SIG-M5 (cell line): ENCODE data around the gene IGDCC3.

Source experiments
- DNase-seq: peaks from one replicate; lab custom pipeline; 2025; lab: John Stamatoyannopoulos, UW

Gene IGDCC3

DNA sequence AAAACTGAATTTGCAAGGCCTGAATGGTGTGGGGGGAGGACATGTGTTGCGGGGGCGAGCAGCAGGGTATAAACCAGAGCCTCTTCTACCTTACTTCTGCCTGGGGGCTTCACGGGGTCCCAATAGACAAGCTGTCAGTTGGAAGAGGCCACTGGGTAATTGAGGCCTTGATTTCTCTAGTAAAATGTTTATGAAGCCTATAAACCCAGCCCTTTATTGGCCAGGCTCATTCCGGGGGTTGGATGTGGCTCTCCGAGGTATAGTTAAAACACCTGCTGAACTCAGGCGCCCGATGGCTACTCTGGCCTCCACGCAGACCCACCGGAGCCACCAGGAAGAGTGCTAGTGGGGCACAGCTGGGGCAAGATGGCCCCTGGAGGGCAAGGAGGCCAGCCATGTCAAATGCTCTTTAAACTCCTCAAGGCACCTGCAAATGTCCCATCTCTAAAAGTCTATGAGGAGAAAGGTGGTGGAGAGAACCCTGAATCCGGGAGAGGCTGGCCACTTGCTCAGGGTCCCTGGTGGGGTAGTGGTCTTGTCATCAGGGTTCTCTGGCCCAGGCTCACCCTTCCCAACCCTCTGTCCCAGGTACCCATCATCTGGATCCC lies 34.3 kb downstream of the IGDCC3 start:
- DNase-seq = no peak

GRCh38 chr15:65342493-65342892 lies 35.3 kb downstream of the IGDCC3 start:
- DNase-seq = no peak

- no peak for DNase-seq
Observed at GRCh38 chr15:65339920-65340319, 37.9 kb downstream of the IGDCC3 start.

DNA sequence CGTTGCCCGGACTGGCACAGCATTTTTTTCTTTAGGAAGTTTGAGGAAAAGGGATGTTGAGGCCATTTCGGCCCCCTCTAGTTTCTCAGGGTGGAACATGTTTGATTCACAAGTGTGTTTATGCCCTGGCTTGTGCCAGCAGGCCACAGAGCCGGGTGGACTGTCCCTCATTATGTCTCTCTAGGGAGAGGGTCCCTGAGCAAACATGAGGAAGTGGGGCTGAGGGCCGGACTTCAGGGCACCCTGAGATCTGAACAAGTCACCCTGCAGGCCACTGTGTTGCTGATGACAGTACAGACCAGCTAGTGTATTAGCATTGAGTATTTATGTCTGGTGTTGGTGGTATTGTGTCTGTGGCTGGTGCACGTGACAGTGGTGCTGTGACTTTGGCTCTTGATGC lies 38.4 kb downstream of the IGDCC3 start:
- DNase-seq = no peak

DNA sequence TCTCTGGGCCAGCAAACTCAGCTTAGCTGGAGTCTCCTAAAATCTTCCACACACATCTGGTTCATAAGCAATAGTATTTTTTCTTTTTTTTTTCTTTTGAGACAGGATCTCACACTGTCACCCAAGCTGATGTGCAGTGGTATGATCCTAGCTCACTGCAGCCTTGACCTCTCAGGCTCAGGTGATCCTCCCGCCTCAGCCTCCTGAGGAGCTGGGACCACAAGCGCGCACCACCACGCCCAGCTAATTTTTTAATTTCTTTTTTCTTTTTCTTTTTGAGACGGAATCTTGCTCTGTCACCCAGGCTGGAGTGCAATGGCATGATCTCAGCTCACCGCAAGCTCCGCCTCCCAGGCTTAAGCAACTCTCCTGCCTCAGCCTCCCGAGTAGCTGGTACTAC lies 39.0 kb downstream of the IGDCC3 start:
- DNase-seq = no peak

DNA sequence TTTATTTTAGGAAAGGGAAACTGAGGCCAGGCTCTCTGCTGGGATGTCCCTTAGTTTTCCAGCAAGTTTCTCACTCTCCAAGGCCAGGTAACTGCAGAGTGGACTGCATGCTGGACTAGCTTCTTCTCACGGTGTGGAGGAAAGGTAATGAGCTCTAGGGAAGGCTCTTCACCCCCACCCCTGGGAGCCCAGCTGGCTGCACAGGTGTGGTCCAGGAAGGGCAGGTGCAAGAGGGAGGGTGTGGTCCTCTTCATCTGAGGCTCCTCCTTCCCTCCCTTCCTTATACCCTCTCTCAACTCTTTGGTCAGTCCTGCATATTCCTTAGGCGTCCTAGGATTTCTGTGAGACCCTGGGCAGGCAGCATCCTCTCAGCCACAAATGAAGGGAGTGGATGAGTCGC lies 39.4 kb downstream of the IGDCC3 start:
- no peak for DNase-seq

- DNase-seq = no peak
Observed at GRCh38 chr15:65337436-65338070, 40.2 kb downstream of the IGDCC3 start.

DNA sequence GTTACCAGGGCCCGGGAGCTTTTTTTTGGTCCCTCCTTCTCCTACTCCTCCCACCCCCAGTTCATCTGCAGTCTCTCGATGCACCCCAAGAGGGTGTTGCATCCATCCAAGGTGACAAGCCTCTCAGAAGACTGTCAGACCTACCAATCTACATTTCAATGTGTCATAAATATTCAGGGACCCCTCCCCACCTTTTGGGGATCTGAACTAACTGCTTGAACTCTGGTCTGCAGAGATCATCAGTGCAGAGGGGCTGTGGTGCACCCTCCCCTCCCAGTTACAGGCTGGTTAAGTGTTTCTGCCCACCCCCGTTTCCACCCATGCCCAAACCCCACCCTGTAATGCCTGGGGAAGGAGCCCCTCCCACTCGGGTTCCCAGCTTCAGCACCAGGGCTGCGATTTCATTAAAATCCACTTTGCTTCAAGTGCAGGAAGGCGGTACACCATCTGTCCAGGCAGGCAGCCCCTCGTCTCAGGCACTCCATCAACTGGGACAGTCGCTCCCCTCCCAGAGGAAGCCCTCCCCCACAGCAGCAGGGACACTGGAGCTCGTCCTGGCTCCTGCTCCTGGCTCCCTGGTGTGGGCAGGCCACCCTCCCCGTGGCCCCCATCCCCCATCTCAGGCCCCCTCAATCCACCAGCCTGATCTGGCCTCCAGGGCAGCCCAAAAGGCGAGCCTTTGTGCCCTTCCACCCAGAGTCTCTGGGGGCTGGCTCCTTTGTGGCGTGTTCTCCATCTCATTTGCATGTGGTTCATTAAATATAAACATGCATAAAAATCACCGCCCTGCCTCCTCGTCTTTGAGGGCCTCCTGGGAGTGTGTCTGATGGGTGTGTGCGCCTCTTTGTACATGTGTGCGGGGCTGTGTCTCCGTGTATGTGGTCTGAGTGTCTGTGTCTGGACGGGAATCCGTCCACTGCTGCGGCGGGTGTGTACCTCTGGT lies 41.0 kb downstream of the IGDCC3 start:
- DNase-seq = no peak

DNA sequence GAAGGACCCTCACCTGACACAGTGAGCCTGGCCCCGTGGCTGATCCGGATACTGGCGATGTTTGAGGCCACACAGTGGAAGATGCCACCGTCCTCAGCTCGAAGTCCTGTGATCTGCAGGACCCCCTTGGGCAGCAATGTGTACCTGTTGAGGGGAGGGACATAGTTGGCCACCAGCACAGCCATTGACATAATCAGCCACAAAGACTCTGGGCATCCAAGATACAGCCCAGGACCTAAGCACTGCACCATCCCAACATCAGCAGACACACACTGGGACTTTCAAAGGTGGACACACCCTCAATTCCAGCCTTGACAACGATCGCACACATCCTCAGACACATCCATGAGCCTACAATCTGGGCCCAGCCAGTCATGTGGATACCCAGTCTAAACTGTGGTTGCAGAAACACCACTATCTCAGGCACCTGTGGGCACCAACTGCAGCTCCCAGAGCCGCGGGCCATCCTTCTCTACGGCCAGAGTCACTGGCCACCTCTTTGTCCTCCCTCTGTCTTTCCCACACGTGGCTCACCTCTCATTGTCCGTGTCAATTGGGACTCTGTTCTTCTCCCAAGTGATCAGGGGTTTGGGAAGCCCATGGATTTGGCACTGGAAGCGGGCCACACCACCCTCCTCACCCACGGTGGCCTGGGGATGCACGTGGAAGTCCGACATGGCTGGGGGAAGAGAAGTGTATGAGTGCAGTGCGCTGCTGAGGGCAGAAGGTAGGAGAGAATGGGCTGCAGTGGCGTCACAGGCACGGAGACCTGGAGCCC lies 42.3 kb downstream of the IGDCC3 start:
- DNase-seq = no peak

GRCh38 chr15:65334586-65335231 lies 43.1 kb downstream of the IGDCC3 start:
- DNase-seq = no peak

DNA sequence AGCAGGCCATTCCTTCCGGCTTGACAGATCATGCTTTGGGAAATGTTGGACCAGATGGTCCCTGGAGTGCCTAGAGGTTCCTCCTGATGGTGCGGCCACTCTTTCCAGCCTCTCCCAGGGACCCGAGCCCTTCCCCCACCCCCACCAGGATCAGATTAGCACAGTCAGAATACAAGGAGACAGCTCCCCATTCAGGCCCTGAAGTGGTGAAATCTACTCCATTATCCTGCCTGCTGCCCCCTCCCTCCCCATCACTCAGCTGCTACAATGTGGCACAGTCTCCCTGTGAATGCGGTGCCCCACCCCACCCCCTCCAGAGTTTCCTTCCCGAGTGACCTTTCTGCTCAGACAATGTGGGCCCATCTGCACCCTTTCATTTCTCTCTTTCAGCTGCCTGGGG lies 43.9 kb downstream of the IGDCC3 start:
- no peak for DNase-seq

GRCh38 chr15:65333148-65333820 lies 44.5 kb downstream of the IGDCC3 start:
- no peak for DNase-seq

DNA sequence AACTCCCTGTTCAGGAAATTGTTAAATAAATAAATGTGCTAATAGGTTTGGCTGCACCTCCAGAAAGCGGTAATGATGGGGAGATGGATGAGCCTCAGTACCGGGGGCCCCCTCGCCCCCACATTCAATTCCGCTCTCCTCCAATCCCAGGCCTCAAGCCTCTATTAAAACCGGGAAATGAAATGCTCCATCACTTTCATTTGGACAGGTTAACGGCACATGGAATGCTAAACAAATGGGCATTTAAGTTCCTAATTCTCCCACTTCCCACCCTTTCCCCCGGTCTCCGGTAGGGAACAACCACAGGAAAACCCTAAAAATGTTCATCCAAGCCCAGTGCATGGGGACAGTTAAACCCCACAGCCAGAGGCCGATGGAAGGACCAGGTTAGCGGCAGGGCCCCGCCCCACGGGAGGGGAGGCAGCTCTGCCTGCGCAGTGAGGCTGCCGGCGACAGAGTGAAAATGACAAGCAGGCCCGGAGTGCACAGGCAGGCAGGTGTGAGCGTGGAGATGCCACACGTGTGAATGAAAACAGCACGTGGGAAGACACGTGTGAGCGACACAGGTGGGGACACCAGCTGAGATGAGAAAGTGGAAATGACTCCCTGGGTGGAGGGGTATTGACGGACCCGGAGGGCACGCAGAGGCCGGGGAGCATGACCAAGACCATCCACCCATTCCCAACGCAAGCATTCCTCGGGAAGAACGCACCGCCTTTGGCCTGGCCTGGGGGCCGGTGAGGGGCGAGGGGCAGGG lies 45.2 kb downstream of the IGDCC3 start:
- no peak for DNase-seq

GRCh38 chr15:65331811-65332210 lies 46.0 kb downstream of the IGDCC3 start:
- DNase-seq = no peak

- no peak for DNase-seq
Observed at GRCh38 chr15:65330934-65331645, 46.7 kb downstream of the IGDCC3 start.

DNA sequence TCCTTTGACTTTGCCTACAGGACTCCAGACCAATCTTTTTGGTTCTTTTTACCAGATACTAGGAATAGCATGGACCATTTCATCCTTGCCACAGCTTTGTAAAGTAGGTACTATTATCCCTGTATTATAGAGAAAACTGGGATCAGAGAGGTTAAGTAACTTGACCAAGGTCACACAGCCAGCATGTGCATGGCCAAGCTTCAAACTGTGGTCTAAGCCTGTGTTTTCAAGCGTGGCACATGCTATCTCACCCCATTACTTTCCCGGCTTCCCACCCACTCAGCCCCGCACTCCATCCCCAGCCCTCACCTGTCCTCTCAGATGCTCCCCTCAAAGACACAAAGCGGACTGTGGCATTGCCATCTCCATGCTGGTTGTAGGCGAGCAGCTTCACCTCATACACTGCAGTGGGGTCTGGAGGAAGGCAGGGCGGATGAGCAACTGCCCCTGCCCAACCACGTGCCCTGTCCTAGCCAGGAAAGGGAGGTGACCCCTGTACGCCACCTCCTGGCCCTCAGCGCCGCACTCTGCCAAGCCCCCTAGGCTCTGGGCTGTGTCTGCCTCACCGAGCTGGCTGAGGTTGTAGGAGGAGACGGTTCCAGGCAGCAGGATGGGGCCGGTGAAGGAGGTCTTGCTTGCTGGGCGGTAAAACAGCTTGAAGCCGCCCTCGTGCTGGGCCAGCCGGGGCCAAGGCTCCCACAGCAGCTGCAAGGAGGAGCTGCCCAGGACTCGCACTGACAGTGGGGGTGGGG lies 47.6 kb downstream of the IGDCC3 start:
- DNase-seq = no peak

GRCh38 chr15:65329288-65329983 lies 48.4 kb downstream of the IGDCC3 start:
- no peak for DNase-seq

- DNase-seq = no peak
Observed at GRCh38 chr15:65328506-65329287, 49.1 kb downstream of the IGDCC3 start.
